ENCODE results near the gene SCYL3.

DNA sequence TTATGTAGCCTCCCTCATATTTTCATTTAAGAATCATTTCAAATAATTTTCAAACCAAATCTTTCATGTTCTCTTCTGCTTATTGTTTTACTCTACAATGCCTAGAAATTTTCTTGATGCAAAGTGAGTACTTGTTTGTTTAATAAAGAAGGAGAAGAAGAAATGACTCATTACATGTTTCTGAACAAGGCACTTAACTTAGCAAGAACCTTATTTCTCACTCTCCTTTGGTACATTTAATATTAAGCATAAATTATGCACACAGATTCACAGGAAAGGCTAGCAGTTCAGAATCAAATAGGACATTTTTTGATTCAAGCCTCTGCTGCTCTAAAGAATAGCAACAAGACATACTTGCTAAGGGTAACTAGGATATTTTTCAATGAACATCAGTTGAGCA, 9.1 kb downstream of the SCYL3 start:
- TF ChIP-seq CTCF (IDR thresholded peaks at IDR 0.05) (no peak), POLR2A (IDR thresholded peaks at IDR 0.05) (no peak)
